Right atrium auricular region (tissue), 2 donors: Measurements from ENCODE around the gene BUB1B. TPM values are rescaled to one million over a fixed set of nuclear protein-coding genes. Genes with fewer than 3 reads are reported as not detected.
"Not testable (repeated sequence)": the region's sequence is repeated elsewhere in the genome, so short reads cannot be mapped to it uniquely, and the experiment has no call there.

Experiments used
- DNase-seq: peaks from one replicate; pipeline ENCODE4 v3.0.0-alpha.2; 2019; ENCODE audit warnings: low spot score
- H3K27ac ChIP-seq, 2 donors: fragments of 200-600 bp; sonication (generic); 1 replicate in 1 of 2; 2 replicates in 1 of 2; pipeline ENCODE4 v1.5.1; 2016 to 2019
- H3K27me3 ChIP-seq, 2 donors: fragments of 200-600 bp; sonication (generic); one replicate each; pipeline versions ENCODE4 v1.5.1 to v1.6.0; 2017 to 2019
- H3K36me3 ChIP-seq: fragments of 200-600 bp; sonication (generic); one replicate; pipeline ENCODE4 v1.5.1; 2016
- H3K4me1 ChIP-seq, 2 donors: fragments of 200-600 bp; sonication (generic); one replicate each; pipeline versions ENCODE4 v1.5.1 to v1.6.0; 2017 to 2019
- H3K4me3 ChIP-seq, 2 donors: fragments of 200-600 bp; sonication (generic); 1 replicate in 1 of 2; 2 replicates in 1 of 2; pipeline ENCODE4 v1.5.1; 2017 to 2019; ENCODE audit warnings: mild to moderate bottlenecking in 1 of 2, moderate library complexity in 1 of 2
- H3K9me3 ChIP-seq, 2 donors: fragments of 200-600 bp; sonication (generic); one replicate each; pipeline ENCODE4 v1.5.1; 2019
- total RNA-seq, 2 donors: library from RNA; depleted of rRNA; stranded (reverse); fragments of >200 nt; gene quantifications; one replicate each; pipeline ENCODE4 v1.1.0, GENCODE V29; 2016
- TF ChIP-seq, protein P1 (sequence below), 2 donors: fragments of 200-600 bp; sonication (generic); IDR thresholded peaks; one replicate each; pipeline ENCODE4 v1.5.1; 2019; ENCODE audit warnings: antibody characterized with exemption in 2 of 2

BUB1B gene
- total RNA-seq, 2 donors from 2014 or later = 0.39 to 2.1 TPM

DNA sequence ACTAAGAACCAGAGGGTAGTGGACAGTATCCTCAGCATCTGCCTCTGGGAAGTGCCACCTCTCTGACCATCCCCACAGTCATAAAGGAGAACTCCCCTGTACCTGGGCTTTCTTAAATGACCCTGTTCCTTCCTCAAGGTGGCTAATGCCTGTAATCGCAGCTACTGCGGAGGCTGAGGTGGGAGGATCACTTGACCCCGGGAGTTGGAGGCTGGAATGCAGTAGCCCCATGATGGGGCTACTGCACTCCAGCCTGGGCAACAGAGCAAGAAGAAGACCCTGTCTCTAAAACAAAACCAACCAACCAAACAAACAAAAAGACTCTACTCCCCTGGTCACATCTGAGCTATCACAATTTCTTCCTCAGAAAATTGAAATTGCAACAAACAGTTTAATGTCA is 848 bp upstream of the BUB1B start:
- no peak for DNase-seq

DNA sequence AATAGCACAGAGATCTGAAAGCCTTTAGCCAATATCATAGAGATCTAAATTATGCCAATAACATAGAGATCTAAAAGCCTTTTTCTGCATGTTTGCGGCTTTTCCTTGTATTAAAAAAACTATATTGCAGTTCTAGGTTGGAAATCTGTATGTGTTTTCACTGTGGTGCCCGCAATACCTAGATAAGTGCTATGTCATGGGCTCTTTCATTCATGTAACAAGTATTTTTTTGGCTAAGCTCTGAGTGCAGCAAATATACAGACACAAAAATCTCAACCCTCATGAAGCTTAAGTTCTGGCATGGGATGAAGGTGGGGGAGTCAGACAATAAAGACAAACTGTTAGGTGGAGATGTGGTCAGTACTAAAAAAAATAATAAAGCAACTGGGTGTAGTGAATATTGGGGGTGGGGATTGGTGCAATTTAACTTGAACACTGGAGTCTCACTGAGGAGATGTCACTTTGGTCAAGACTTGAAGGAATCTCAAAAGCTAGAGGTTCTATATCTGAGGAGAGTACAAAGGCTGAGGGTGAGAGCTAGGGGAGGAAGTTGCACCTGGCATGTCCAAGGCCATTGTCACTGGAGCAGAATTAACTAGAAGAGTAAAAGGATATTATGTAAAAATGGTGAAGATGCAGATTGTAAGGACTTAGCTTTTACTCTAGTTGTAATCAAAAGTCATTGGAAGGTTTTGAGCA is 973 bp downstream of the BUB1B start:
- DNase-seq = no peak
- Histone ChIP-seq H3K36me3 (no peaks in the 10 kb centered on the region), H3K27ac (no peak overlapping the region), H3K4me1 (peaks cover 0 to 11% of the 10 kb centered on the region in 2 donors), H3K9me3 (no peaks in the 10 kb centered on the region), H3K27me3 (no peaks in the 10 kb centered on the region), H3K4me3 (peak overlapping the region in 1 of 2 donors; percentile 65)
- TF ChIP-seq, protein P1, sequence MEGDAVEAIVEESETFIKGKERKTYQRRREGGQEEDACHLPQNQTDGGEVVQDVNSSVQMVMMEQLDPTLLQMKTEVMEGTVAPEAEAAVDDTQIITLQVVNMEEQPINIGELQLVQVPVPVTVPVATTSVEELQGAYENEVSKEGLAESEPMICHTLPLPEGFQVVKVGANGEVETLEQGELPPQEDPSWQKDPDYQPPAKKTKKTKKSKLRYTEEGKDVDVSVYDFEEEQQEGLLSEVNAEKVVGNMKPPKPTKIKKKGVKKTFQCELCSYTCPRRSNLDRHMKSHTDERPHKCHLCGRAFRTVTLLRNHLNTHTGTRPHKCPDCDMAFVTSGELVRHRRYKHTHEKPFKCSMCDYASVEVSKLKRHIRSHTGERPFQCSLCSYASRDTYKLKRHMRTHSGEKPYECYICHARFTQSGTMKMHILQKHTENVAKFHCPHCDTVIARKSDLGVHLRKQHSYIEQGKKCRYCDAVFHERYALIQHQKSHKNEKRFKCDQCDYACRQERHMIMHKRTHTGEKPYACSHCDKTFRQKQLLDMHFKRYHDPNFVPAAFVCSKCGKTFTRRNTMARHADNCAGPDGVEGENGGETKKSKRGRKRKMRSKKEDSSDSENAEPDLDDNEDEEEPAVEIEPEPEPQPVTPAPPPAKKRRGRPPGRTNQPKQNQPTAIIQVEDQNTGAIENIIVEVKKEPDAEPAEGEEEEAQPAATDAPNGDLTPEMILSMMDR (IDR thresholded peaks at IDR 0.05) = no peak

More for the DNA sequence above, 848 bp upstream of the BUB1B start:
- Histone ChIP-seq H3K4me1 (peaks cover 0 to 11% of the 10 kb centered on the region in 2 donors), H3K9me3 (no peaks in the 10 kb centered on the region), H3K4me3 (no peak overlapping the region), H3K36me3 (no peaks in the 10 kb centered on the region), H3K27ac (no peak overlapping the region), H3K27me3 (no peaks in the 10 kb centered on the region)
- TF ChIP-seq, protein P1 (IDR thresholded peaks at IDR 0.05) = no peak

DNA sequence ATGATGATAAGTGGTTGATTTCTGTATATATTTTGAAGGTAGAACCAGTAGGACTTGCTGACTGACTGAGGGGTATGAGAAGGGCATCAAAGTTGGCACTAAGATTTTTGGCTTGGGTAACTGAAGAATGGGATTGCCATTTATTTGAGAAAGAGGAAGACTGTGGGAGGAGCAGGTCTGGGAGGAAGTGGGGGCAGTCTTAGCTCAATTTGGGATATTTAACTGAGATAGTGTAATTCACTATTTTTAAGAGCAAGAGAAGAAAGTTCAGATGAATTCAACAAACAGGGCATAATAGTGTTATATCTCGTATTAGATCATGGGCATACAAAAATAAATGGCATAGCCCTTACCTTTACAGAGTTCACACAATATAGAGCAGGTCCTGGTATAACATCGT is 1.7 kb downstream of the BUB1B start:
- Histone ChIP-seq H3K27ac (no peak overlapping the region), H3K9me3 (no peaks in the 10 kb centered on the region), H3K4me3 (no peak overlapping the region), H3K4me1 (peaks cover 0 to 11% of the 10 kb centered on the region in 2 donors), H3K27me3 (no peaks in the 10 kb centered on the region), H3K36me3 (no peaks in the 10 kb centered on the region)
- DNase-seq = no peak
- TF ChIP-seq, protein P1 (IDR thresholded peaks at IDR 0.05) = no peak

DNA sequence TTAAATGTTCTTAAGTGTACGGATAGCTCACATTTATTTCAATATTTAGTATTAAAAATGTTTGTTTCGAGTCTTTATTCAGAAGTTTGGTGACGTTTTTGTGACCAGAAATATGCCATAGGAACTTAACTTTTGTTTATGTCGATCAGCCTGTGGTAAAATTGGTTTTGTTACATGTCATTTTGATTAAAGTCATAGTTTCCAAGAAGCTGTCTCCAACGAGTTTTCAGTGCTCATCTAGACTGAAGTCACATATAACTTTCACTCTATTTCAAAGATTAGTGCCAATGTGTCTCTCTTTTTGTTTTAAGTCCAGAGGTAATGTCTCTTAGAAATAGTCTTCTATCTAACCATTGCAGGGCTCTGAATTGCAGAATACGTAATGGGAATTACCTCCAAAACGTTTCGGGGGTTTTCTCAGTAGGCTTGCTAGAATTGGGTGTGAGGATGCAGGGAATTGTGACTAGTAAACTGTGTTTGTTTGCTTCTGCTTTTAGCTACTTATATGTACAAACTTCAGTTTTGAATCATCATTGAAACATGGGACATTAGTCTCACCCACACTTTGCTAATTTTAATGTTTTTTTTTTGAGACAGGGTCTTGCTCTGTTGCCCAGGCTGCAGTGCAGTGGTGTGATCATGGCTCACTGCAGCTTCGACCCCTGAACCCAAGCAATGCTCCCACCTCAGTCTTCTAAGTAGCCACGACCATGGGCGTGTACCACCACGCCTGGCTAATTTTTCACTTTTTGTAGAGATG is 3.0 kb downstream of the BUB1B start:
- H3K4me1 ChIP-seq = peaks cover 0 to 11% of the 10 kb centered on the region in 2 donors
- TF ChIP-seq, protein P1 (IDR thresholded peaks at IDR 0.05) = no peak
- H3K27ac ChIP-seq = no peak overlapping the region
- no peaks in the 10 kb centered on the region for H3K9me3 ChIP-seq
- DNase-seq = no peak
- no peak overlapping the region for H3K4me3 ChIP-seq
- H3K36me3 ChIP-seq = no peaks in the 10 kb centered on the region
- no peaks in the 10 kb centered on the region for H3K27me3 ChIP-seq

DNA sequence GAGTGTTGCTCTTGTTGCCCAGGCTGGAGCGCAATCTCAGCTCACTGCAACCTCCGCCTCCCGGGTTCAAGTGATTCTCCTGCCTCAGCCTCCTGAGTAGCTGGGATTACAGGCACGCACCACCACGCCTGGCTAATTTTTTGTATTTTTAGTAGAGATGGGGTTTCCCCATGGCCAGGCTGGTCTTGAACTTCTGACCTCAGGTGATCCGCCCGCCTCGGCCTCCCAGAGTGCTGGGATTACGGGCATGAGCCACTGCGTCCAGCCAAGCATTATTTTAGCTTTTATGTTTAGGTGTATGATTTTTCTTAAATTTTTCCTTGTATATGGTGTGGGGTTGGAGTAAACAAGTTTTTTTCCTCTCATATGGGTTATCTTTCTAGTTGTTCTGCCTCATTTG is 6.5 kb downstream of the BUB1B start:
- H3K27me3 ChIP-seq, H3K4me1 ChIP-seq, DNase-seq, H3K27ac ChIP-seq, H3K9me3 ChIP-seq, H3K4me3 ChIP-seq, H3K36me3 ChIP-seq: not testable (repeated sequence)

DNA sequence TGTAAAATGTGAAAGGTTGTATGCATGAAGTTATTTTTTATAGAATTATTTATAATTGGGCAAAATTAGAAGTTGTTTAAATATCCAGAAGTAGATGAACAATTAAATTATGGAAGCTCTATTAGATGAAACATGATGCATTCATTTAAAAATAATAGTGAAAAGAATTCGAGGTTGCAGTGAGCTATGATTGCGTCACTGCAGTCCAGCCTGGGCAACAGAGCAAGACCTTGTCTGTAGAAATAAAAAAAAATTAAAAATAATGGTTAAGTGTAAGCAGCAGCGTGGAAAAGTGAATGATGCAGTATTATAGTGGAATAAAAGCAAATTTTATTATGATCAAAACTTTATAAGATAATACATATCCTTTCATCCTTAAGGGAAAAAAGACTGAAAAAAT is 14.3 kb downstream of the BUB1B start:
- DNase-seq = no peak
- Histone ChIP-seq H3K4me1 (no peaks in the 10 kb centered on the region), H3K27me3 (no peaks in the 10 kb centered on the region), H3K27ac (no peak overlapping the region), H3K36me3 (no peaks in the 10 kb centered on the region), H3K4me3 (no peak overlapping the region), H3K9me3 (no peaks in the 10 kb centered on the region)
- TF ChIP-seq, protein P1 (IDR thresholded peaks at IDR 0.05) = no peak
